HepG2 (cell line): ENCODE measurements around the gene CELSR2. TPM values are rescaled to one million over a fixed set of nuclear protein-coding genes. Genes with fewer than 3 reads are reported as not detected.

Experiments used
- AHR ChIP-seq: IDR thresholded peaks from 2 replicates; pipeline ENCODE4 v1.6.1; 2018; ENCODE audit warnings: missing genetic modification reagents, missing compliant biosample characterization
- CHD2 ChIP-seq: IDR thresholded peaks from 2 replicates; pipeline ENCODE4 v1.6.1; 2011; ENCODE audit warnings: low read depth, low read length, improper control_type of control experiment
- DMAP1 ChIP-seq: IDR thresholded peaks from 2 replicates; pipeline ENCODE4 v1.6.1; 2016
- DPF2 ChIP-seq: sonication (generic); formaldehyde crosslinking; IDR thresholded peaks from 2 replicates; pipeline ENCODE4 v1.4.0; 2020; ENCODE audit warnings: mild to moderate bottlenecking, low read depth, missing genetic modification reagents, borderline replicate concordance
- GFI1 ChIP-seq: sonication (generic); formaldehyde crosslinking; IDR thresholded peaks from 2 replicates; pipeline ENCODE4 v1.5.0; 2020; ENCODE audit warnings: missing genetic modification reagents, mild to moderate bottlenecking, borderline replicate concordance
- GZF1 ChIP-seq: sonication (generic); formaldehyde crosslinking; IDR thresholded peaks from 2 replicates; pipeline ENCODE4 v1.5.1; 2020; ENCODE audit warnings: mild to moderate bottlenecking, missing genetic modification reagents
- HOXA9 ChIP-seq: sonication (generic); formaldehyde crosslinking; IDR thresholded peaks from 2 replicates; pipeline ENCODE4 v1.8.1; 2022; ENCODE audit warnings: missing genetic modification reagents, mild to moderate bottlenecking, moderate library complexity, borderline replicate concordance
- KAT8 ChIP-seq: IDR thresholded peaks from 2 replicates; pipeline ENCODE4 v1.6.1; 2016; ENCODE audit warnings: missing genetic modification reagents, missing compliant biosample characterization
- MATR3 ChIP-seq: sonication (generic); formaldehyde crosslinking; IDR thresholded peaks from 2 replicates; pipeline ENCODE4 v1.4.0; 2020; ENCODE audit warnings: missing genetic modification reagents
- PHF8 ChIP-seq: sonication (generic); formaldehyde crosslinking; IDR thresholded peaks from 2 replicates; pipeline ENCODE4 v1.5.0; 2020; ENCODE audit warnings: missing genetic modification reagents
- RBM39 ChIP-seq: fragments of 200-400 bp; formaldehyde crosslinking; IDR thresholded peaks from one replicate; pipeline ENCODE4 v1.6.1; 2018; ENCODE audit warnings: antibody characterized with exemption, mild to moderate bottlenecking, low read depth, low read length; ENCODE audit not compliant: poor library complexity, severe bottlenecking
- RCOR2 ChIP-seq: IDR thresholded peaks from 2 replicates; pipeline ENCODE4 v1.6.1; 2016; ENCODE audit warnings: missing biosample characterization, missing genetic modification reagents
- SYNCRIP ChIP-seq: fragments of 200-400 bp; formaldehyde crosslinking; IDR thresholded peaks from 2 replicates; pipeline ENCODE4 v1.6.1; 2018; ENCODE audit warnings: mild to moderate bottlenecking, low read depth, low read length; ENCODE audit not compliant: insufficient read depth
- ZBTB1 ChIP-seq: sonication (generic); formaldehyde crosslinking; IDR thresholded peaks from 2 replicates; pipeline ENCODE4 v1.4.0; 2020; ENCODE audit warnings: missing genetic modification reagents, borderline replicate concordance
- ZNF263 ChIP-seq: sonication (generic); formaldehyde crosslinking; IDR thresholded peaks from 2 replicates; pipeline ENCODE4 v1.4.0; 2020; ENCODE audit warnings: missing genetic modification reagents
- ZNF264 ChIP-seq: sonication (generic); formaldehyde crosslinking; IDR thresholded peaks from 2 replicates; pipeline ENCODE4 v1.4.0; 2020; ENCODE audit warnings: missing genetic modification reagents
- ZNF274 ChIP-seq: sonication (generic); formaldehyde crosslinking; IDR thresholded peaks from 2 replicates; pipeline ENCODE4 v1.5.1; 2020; ENCODE audit warnings: mild to moderate bottlenecking, missing genetic modification reagents
- ZNF317 ChIP-seq: sonication (generic); formaldehyde crosslinking; IDR thresholded peaks from 2 replicates; pipeline ENCODE4 v1.5.0; 2020; ENCODE audit warnings: mild to moderate bottlenecking, missing genetic modification reagents
- ZNF451 ChIP-seq: sonication (generic); formaldehyde crosslinking; IDR thresholded peaks from 2 replicates; pipeline ENCODE4 v1.5.0; 2020; ENCODE audit warnings: mild to moderate bottlenecking, missing genetic modification reagents
- ZNF556 ChIP-seq: sonication (generic); formaldehyde crosslinking; IDR thresholded peaks from 2 replicates; pipeline ENCODE4 v1.4.0; 2020; ENCODE audit warnings: mild to moderate bottlenecking, missing genetic modification reagents, borderline replicate concordance
- ZNF670 ChIP-seq: sonication (generic); formaldehyde crosslinking; IDR thresholded peaks from 2 replicates; pipeline ENCODE4 v1.8.0; 2022; ENCODE audit warnings: mild to moderate bottlenecking, missing genetic modification reagents, borderline replicate concordance
- ZNF720 ChIP-seq: sonication (generic); formaldehyde crosslinking; IDR thresholded peaks from 2 replicates; pipeline ENCODE4 v1.4.0; 2020; ENCODE audit warnings: missing genetic modification reagents
- polyA plus RNA-seq, 8 experiments: library from polyadenylated mRNA; depleted of rRNA in 3 of 8; stranded (reverse) in 7 of 8; unstranded in 1 of 8; fragments of >200 nt; fragmentation: Illumina TruSeq in 4 of 8; extraction: Trizol in 4 of 8; gene quantifications; 2 replicates each; pipeline versions ENCODE4 v1.2.1 to v1.2.3, GENCODE V29; 2011 to 2016; ENCODE audit warnings: low read depth in 4 of 8, missing spikeins in 1 of 8, mixed read lengths in 1 of 8; ENCODE audit not compliant: insufficient read depth in 1 of 8
- total RNA-seq, 5 experiments: library from RNA; depleted of rRNA; stranded (reverse); fragments of >200 nt; fragmentation: Illumina TruSeq; extraction: Trizol; gene quantifications; 2 replicates each; pipeline ENCODE4 v1.2.3, GENCODE V29; 2016; ENCODE audit warnings: low read depth in 1 of 5
- TF ChIP-seq, protein P1 (sequence below): sonication (generic); formaldehyde crosslinking; IDR thresholded peaks from 2 replicates; pipeline ENCODE4 v1.8.0; 2022; ENCODE audit warnings: missing genetic modification reagents, mild to moderate bottlenecking, borderline replicate concordance
- TF ChIP-seq, protein P2 (sequence below): sonication (generic); formaldehyde crosslinking; IDR thresholded peaks from 2 replicates; pipeline ENCODE4 v1.4.0; 2020; ENCODE audit warnings: missing genetic modification reagents, borderline replicate concordance

Gene CELSR2
- total and polyA plus RNA-seq, 2 of the 13 experiments (the other 11 are each of a cell fraction or from before 2014, with no cell fraction given), result 4.0 to 6.6 TPM

DNA sequence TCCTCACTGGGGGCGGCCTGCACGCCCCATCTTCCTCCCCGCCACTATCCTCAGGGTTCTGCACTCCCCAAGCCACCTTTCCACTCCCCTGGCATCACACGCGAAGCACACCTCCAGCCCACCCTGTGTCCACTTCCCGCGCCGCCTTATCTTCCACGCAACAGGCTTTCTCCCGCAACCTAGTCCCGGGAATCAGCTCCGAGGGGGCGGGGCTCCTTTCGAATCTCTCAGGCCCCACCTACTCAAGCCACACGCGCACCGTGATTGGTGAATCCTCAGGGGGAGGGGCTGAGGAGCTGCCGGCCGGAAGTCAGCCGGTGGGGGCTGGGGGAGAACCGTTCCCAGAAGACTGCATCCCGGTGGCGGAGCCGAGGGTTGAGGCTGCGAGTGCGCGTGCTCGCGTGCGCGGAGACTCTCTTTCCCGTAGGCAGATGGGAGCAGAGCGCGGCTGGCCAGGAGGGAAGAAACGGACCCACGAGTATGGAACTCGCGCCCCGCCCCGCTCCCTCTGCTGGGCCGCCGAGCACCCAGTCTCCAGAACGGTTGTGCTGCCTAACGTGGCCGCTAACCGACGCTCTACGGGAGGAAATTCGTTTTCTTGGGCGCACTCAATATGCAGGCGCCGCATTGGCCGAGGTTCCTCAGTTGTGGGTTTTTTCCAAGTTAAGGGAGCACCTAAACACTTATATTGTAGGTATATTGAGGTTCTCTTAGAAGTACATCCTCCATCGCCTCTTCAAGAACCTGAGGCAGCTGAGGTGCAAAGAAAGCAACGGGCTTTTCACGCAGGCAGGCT is 33.8 kb downstream of the CELSR2 start, which contains the start of gene PSRC1 (continued):
- TF ChIP-seq ZNF556 (CRISPR knock-in tag), result peak; percentile 68; the same call in 1 of the 2 replicates
- no peak for TF ChIP-seq ZNF670
- TF ChIP-seq GZF1 (CRISPR knock-in tag), result peak; percentile 49; the same call in 1 of the 2 replicates
- no peak for TF ChIP-seq RBM39
- no peak for TF ChIP-seq ZNF720 (CRISPR knock-in tag)
- TF ChIP-seq AHR (CRISPR knock-in tag), result 0 out of 2 replicates have a peak, but pooled peaks have one; percentile 61
- TF ChIP-seq RCOR2, result 0 out of 2 replicates have a peak, but pooled peaks have one; percentile 60
- TF ChIP-seq HOXA9, result 0 out of 2 replicates have a peak, but pooled peaks have one; percentile 10
- no peak for TF ChIP-seq MATR3 (CRISPR knock-in tag)
- TF ChIP-seq ZNF263 (CRISPR knock-in tag), result peak; percentile 54; the same call in 1 of the 2 replicates
- peak; percentile 92; the same call in 1 of the 2 replicates for TF ChIP-seq ZNF451 (CRISPR knock-in tag)
- peak; percentile 86 for TF ChIP-seq ZNF264 (CRISPR knock-in tag)
- TF ChIP-seq GFI1 (CRISPR knock-in tag), result peak; percentile 51; the same call in 1 of the 2 replicates
- peak; percentile 57; the same call in 1 of the 2 replicates for TF ChIP-seq ZBTB1 (CRISPR knock-in tag)
- peak; percentile 12; the same call in 1 of the 2 replicates for TF ChIP-seq DPF2
- no peak for TF ChIP-seq SYNCRIP
- TF ChIP-seq DMAP1 (CRISPR knock-in tag), result peak; percentile 85
- TF ChIP-seq PHF8 (CRISPR knock-in tag), result peak; percentile 81
- TF ChIP-seq, protein P1, sequence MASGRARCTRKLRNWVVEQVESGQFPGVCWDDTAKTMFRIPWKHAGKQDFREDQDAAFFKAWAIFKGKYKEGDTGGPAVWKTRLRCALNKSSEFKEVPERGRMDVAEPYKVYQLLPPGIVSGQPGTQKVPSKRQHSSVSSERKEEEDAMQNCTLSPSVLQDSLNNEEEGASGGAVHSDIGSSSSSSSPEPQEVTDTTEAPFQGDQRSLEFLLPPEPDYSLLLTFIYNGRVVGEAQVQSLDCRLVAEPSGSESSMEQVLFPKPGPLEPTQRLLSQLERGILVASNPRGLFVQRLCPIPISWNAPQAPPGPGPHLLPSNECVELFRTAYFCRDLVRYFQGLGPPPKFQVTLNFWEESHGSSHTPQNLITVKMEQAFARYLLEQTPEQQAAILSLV, result no peak; the same call in 1 of the 2 replicates
- peak; percentile 68; the same call in 1 of the 2 replicates for TF ChIP-seq ZNF317
- TF ChIP-seq ZNF274, result 0 out of 2 replicates have a peak, but pooled peaks have one; percentile 6
- TF ChIP-seq, protein P2, sequence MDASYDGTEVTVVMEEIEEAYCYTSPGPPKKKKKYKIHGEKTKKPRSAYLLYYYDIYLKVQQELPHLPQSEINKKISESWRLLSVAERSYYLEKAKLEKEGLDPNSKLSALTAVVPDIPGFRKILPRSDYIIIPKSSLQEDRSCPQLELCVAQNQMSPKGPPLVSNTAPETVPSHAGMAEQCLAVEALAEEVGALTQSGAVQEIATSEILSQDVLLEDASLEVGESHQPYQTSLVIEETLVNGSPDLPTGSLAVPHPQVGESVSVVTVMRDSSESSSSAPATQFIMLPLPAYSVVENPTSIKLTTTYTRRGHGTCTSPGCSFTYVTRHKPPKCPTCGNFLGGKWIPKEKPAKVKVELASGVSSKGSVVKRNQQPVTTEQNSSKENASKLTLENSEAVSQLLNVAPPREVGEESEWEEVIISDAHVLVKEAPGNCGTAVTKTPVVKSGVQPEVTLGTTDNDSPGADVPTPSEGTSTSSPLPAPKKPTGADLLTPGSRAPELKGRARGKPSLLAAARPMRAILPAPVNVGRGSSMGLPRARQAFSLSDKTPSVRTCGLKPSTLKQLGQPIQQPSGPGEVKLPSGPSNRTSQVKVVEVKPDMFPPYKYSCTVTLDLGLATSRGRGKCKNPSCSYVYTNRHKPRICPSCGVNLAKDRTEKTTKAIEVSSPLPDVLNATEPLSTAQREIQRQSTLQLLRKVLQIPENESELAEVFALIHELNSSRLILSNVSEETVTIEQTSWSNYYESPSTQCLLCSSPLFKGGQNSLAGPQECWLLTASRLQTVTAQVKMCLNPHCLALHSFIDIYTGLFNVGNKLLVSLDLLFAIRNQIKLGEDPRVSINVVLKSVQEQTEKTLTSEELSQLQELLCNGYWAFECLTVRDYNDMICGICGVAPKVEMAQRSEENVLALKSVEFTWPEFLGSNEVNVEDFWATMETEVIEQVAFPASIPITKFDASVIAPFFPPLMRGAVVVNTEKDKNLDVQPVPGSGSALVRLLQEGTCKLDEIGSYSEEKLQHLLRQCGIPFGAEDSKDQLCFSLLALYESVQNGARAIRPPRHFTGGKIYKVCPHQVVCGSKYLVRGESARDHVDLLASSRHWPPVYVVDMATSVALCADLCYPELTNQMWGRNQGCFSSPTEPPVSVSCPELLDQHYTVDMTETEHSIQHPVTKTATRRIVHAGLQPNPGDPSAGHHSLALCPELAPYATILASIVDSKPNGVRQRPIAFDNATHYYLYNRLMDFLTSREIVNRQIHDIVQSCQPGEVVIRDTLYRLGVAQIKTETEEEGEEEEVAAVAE, result peak; percentile 32; the same call in 1 of the 2 replicates
- no peak for TF ChIP-seq CHD2
- peak; percentile 88 for TF ChIP-seq KAT8 (CRISPR knock-in tag)
